ENCODE data around the gene SOX30.

The SOX30 gene

GRCh38 chr5:157616785-157617184, 35.5 kb downstream of the SOX30 start:
- TF ChIP-seq CTCF (IDR thresholded peaks at IDR 0.05; ENCODE audit: low read depth, low read length, missing control alignments), result no peak
- DNase-seq (ENCODE audit: extremely low read depth, low read depth), result no peak
- no peak overlapping the region for H3K4me3 ChIP-seq (replicated peaks; ENCODE audit: low read depth, low read length)

- TF ChIP-seq CTCF (IDR thresholded peaks at IDR 0.05; ENCODE audit: low read depth, low read length, missing control alignments), result no peak
- DNase-seq (ENCODE audit: extremely low read depth, low read depth), result no peak
- no peak overlapping the region for H3K4me3 ChIP-seq (replicated peaks; ENCODE audit: low read depth, low read length)
Observed at GRCh38 chr5:157613385-157614245, 38.6 kb downstream of the SOX30 start.

GRCh38 chr5:157612581-157612980, 39.7 kb downstream of the SOX30 start:
- TF ChIP-seq CTCF (IDR thresholded peaks at IDR 0.05; ENCODE audit: low read depth, low read length, missing control alignments), result no peak
- no peak for DNase-seq (ENCODE audit: extremely low read depth, low read depth)
- no peak overlapping the region for H3K4me3 ChIP-seq (replicated peaks; ENCODE audit: low read depth, low read length)

- DNase-seq (ENCODE audit: extremely low read depth, low read depth), result no peak
- no peak for TF ChIP-seq CTCF (IDR thresholded peaks at IDR 0.05; ENCODE audit: low read depth, low read length, missing control alignments)
- H3K4me3 ChIP-seq (replicated peaks; ENCODE audit: low read depth, low read length), result no peak overlapping the region
Observed at GRCh38 chr5:157611571-157612476, 40.4 kb downstream of the SOX30 start.

GRCh38 chr5:157610990-157611389, 41.2 kb downstream of the SOX30 start:
- no peak for TF ChIP-seq CTCF (IDR thresholded peaks at IDR 0.05; ENCODE audit: low read depth, low read length, missing control alignments)
- DNase-seq (ENCODE audit: extremely low read depth, low read depth), result no peak
- H3K4me3 ChIP-seq (replicated peaks; ENCODE audit: low read depth, low read length), result no peak overlapping the region

GRCh38 chr5:157608972-157609565, 43.2 kb downstream of the SOX30 start:
- no peak for DNase-seq (ENCODE audit: extremely low read depth, low read depth)

More at GRCh38 chr5:157608972-157609565, 43.2 kb downstream of the SOX30 start:
- H3K4me3 ChIP-seq (replicated peaks; ENCODE audit: low read depth, low read length), result no peak overlapping the region
- no peak for TF ChIP-seq CTCF (IDR thresholded peaks at IDR 0.05; ENCODE audit: low read depth, low read length, missing control alignments)

Measured in HFF-Myc (cell line).